CD4-positive, alpha-beta T cell treated with Interleukin-6 at 100 ng/mL for 8 hours (primary cell): Measurements from ENCODE around the gene TNNI2.
"Not testable (repeated sequence)": the region's sequence is repeated elsewhere in the genome, so short reads cannot be mapped to it uniquely, and the experiment has no call there.

Experiments
- DNase-seq: peaks from one replicate; pipeline ENCODE4 v3.0.0-alpha.2; 2020; ENCODE audit warnings: mixed read lengths, low spot score

The TNNI2 gene

GRCh38 chr11:1838426-1839144 is at the start of gene TNNI2:
TSS of gene TNNI2 (plus strand) at chr11:1838981. CDS start at chr11:1839697, 716 bp downstream.
- no peak for DNase-seq

GRCh38 chr11:1791912-1792311 is 46.9 kb upstream of the TNNI2 start:
- DNase-seq = no peak

GRCh38 chr11:1792461-1792860 is 46.3 kb upstream of the TNNI2 start:
- DNase-seq = no peak

GRCh38 chr11:1793081-1793480 is 45.7 kb upstream of the TNNI2 start:
- no peak for DNase-seq

GRCh38 chr11:1796413-1797011 is 42.3 kb upstream of the TNNI2 start:
- DNase-seq = no peak

- no peak for DNase-seq
These were observed 41.2 kb upstream of the TNNI2 start for GRCh38 chr11:1797391-1798125.

- DNase-seq = no peak
These were observed 35.5 kb upstream of the TNNI2 start for GRCh38 chr11:1803246-1803645.

GRCh38 chr11:1803835-1804519 is 34.8 kb upstream of the TNNI2 start:
- DNase-seq = not testable (repeated sequence)

GRCh38 chr11:1805525-1805924 is 33.3 kb upstream of the TNNI2 start:
- DNase-seq = no peak

- DNase-seq = no peak
These were observed 31.4 kb upstream of the TNNI2 start for GRCh38 chr11:1807264-1807995.

- DNase-seq = no peak
These were observed 28.0 kb upstream of the TNNI2 start for GRCh38 chr11:1810761-1811160.

GRCh38 chr11:1812274-1812673 is 26.5 kb upstream of the TNNI2 start:
- no peak for DNase-seq

- no peak for DNase-seq
These were observed 26.0 kb upstream of the TNNI2 start for GRCh38 chr11:1812801-1813200.

GRCh38 chr11:1813356-1813755 is 25.4 kb upstream of the TNNI2 start:
- not testable (repeated sequence) for DNase-seq

- no peak for DNase-seq
These were observed 24.1 kb upstream of the TNNI2 start for GRCh38 chr11:1814691-1815090.

GRCh38 chr11:1815311-1815710 is 23.5 kb upstream of the TNNI2 start:
- DNase-seq = no peak

GRCh38 chr11:1815751-1816150 is 23.0 kb upstream of the TNNI2 start:
- no peak for DNase-seq

GRCh38 chr11:1817000-1817399 is 21.8 kb upstream of the TNNI2 start:
- DNase-seq = no peak

- no peak for DNase-seq
These were observed 21.3 kb upstream of the TNNI2 start for GRCh38 chr11:1817511-1817910.

GRCh38 chr11:1819074-1819473 is 19.7 kb upstream of the TNNI2 start:
- DNase-seq = no peak

GRCh38 chr11:1820463-1821325 is 18.1 kb upstream of the TNNI2 start:
- no peak for DNase-seq
